HepG2 (cell line): ENCODE results near the gene DNASE2B. TPM values are rescaled to one million over a fixed set of nuclear protein-coding genes. Genes with fewer than 3 reads are reported as not detected.

Experiments used
- ATAC-seq: fragments of 200-7000 bp; cut with Tn5 transposase; 3 replicates; pipeline ENCODE4 v1.9.1; 2020; ENCODE audit warnings: mild to moderate bottlenecking, moderate library complexity
- BruUV-seq: library from RNA; stranded (reverse); fragments of 400-500 nt; replicated peaks from 2 replicates; lab custom pipeline; 2021; lab: Mats Ljungman, UMichigan
- CTCF ChIA-PET: fragments of 300-600 bp; formaldehyde crosslinking; extraction: SDS; loops from one replicate; lab custom pipeline; 2021; ENCODE audit warnings: low total read pairs, inconsistent platforms, low intra/inter-chr PET ratio; lab: Yijun Ruan, JAX
- POLR2A ChIA-PET: fragments of 350-600 bp; sonication (Branson Sonifier 250); formaldehyde crosslinking; loops from one replicate; lab custom pipeline; 2020; ENCODE audit warnings: antibody characterized with exemption, inconsistent platforms; lab: Yijun Ruan, JAX
- DNase-seq: peaks from one replicate; pipeline ENCODE4 v3.0.0-alpha.2; 2015; ENCODE audit warnings: low spot score
- FAIRE-seq: peaks from 3 replicates; lab custom pipeline; 2011; peaks lifted over from hg19 to GRCh38; lab: Jason Lieb, UNC
- H2AFZ ChIP-seq: one replicate; pipeline ENCODE4 v1.6.1; 2011; ENCODE audit warnings: low read length, inconsistent platforms
- H3K27ac ChIP-seq: fragments of 300-600 bp; 3 replicates; pipeline ENCODE4 v1.8.0; 2011; ENCODE audit warnings: mixed run types, mild to moderate bottlenecking, mixed read lengths, low read length, inconsistent platforms; ENCODE audit not compliant: insufficient read depth; ENCODE audit errors: extremely low read length
- H3K27me3 ChIP-seq, 2 experiments: fragments of 200-600 bp in 1 of 2; 2 replicates in 1 of 2; 3 replicates in 1 of 2; pipeline versions ENCODE4 v1.6.0 to v1.8.0; 2011; ENCODE audit warnings: low read length in 2 of 2, mild to moderate bottlenecking in 2 of 2, moderate library complexity in 2 of 2, inconsistent platforms in 1 of 2; ENCODE audit not compliant: insufficient read depth in 2 of 2, control insufficient read depth in 1 of 2
- H3K36me3 ChIP-seq, 2 experiments: fragments of 200-600 bp in 1 of 2; replicated peaks in 1 of 2; 2 replicates in 1 of 2; 3 replicates in 1 of 2; pipeline versions ENCODE4 v1.5.1 to v1.8.0; 2011; ENCODE audit warnings: low read length in 2 of 2, inconsistent platforms in 1 of 2; ENCODE audit not compliant: insufficient read depth in 2 of 2, control insufficient read depth in 1 of 2
- H3K4me1 ChIP-seq: 2 replicates; pipeline ENCODE4 v1.5.1; 2012; ENCODE audit warnings: low read length, inconsistent platforms; ENCODE audit not compliant: insufficient read depth
- H3K4me2 ChIP-seq: 2 replicates; pipeline ENCODE4 v1.6.0; 2011; ENCODE audit warnings: low read depth, low read length, inconsistent platforms
- H3K4me3 ChIP-seq, 3 experiments: fragments of 200-600 bp in 1 of 3; sonication (generic), shearing (Covaris generic) in 1 of 3; replicated peaks in 1 of 3; 2 replicates each; pipeline ENCODE4 v1.5.1; 2011 to 2016; ENCODE audit warnings: low read length in 3 of 3, inconsistent platforms in 2 of 3, low read depth in 2 of 3, mild to moderate bottlenecking in 2 of 3, control low read depth in 1 of 3, mixed read lengths in 1 of 3; ENCODE audit not compliant: insufficient read depth in 1 of 3
- H3K79me2 ChIP-seq: one replicate; pipeline ENCODE4 v1.6.1; 2011; ENCODE audit warnings: low read length, inconsistent platforms; ENCODE audit not compliant: insufficient read depth
- H3K9ac ChIP-seq: 2 replicates; pipeline ENCODE4 v1.6.0; 2011; ENCODE audit warnings: mild to moderate bottlenecking, low read depth, low read length, inconsistent platforms; ENCODE audit not compliant: insufficient read depth
- H3K9me3 ChIP-seq: 2 replicates; pipeline ENCODE4 v1.5.1; 2012; ENCODE audit warnings: mild to moderate bottlenecking, low read length
- H4K20me1 ChIP-seq: 2 replicates; pipeline ENCODE4 v1.6.0; 2011; ENCODE audit warnings: inconsistent platforms, mild to moderate bottlenecking, low read length, moderate library complexity; ENCODE audit not compliant: insufficient read depth
- BATF2 ChIP-seq: sonication (generic); formaldehyde crosslinking; IDR thresholded peaks from 2 replicates; pipeline ENCODE4 v1.8.0; 2022; ENCODE audit warnings: mild to moderate bottlenecking, missing genetic modification reagents, moderate library complexity
- CERS6 ChIP-seq: sonication (generic); formaldehyde crosslinking; IDR thresholded peaks from 2 replicates; pipeline ENCODE4 v1.5.0; 2020; ENCODE audit warnings: missing genetic modification reagents
- HMGA1 ChIP-seq: sonication (generic); formaldehyde crosslinking; conservative IDR thresholded peaks from 2 replicates; pipeline ENCODE4 v1.4.0; 2020; ENCODE audit warnings: missing genetic modification reagents
- JUNB ChIP-seq: sonication (generic); formaldehyde crosslinking; IDR thresholded peaks from 2 replicates; pipeline ENCODE4 v1.8.0; 2022; ENCODE audit warnings: missing genetic modification reagents, mild to moderate bottlenecking, borderline replicate concordance
- MAF1 ChIP-seq: sonication (generic); formaldehyde crosslinking; IDR thresholded peaks from 2 replicates; pipeline ENCODE4 v1.5.0; 2020; ENCODE audit warnings: missing genetic modification reagents, borderline replicate concordance
- NONO ChIP-seq, 2 experiments: fragments of 450-650 bp in 1 of 2; sonication (generic) in 1 of 2; formaldehyde crosslinking in 1 of 2; IDR thresholded peaks in 1 of 2; conservative IDR thresholded peaks in 1 of 2; 2 replicates each; pipeline versions ENCODE4 v1.6.1 to v1.8.0; 2017 to 2022; ENCODE audit warnings: mild to moderate bottlenecking in 1 of 2, missing genetic modification reagents in 1 of 2, moderate library complexity in 1 of 2
- ONECUT2 ChIP-seq: sonication (generic); formaldehyde crosslinking; IDR thresholded peaks from 2 replicates; pipeline ENCODE4 v1.4.0; 2020; ENCODE audit warnings: missing genetic modification reagents
- PRMT3 ChIP-seq: sonication (generic); formaldehyde crosslinking; IDR thresholded peaks from 2 replicates; pipeline ENCODE4 v1.8.1; 2022; ENCODE audit warnings: low read depth, mild to moderate bottlenecking, moderate library complexity, missing genetic modification reagents, borderline replicate concordance
- RCOR2 ChIP-seq: IDR thresholded peaks from 2 replicates; pipeline ENCODE4 v1.6.1; 2016; ENCODE audit warnings: missing biosample characterization, missing genetic modification reagents
- TEAD2 ChIP-seq: sonication (generic); formaldehyde crosslinking; IDR thresholded peaks from 2 replicates; pipeline ENCODE4 v1.9.0; 2021; ENCODE audit warnings: missing genetic modification reagents
- ZBTB34 ChIP-seq: sonication (generic); formaldehyde crosslinking; IDR thresholded peaks from 2 replicates; pipeline ENCODE4 v1.8.0; 2022; ENCODE audit warnings: mild to moderate bottlenecking, missing genetic modification reagents
- ZFP82 ChIP-seq: sonication (generic); formaldehyde crosslinking; IDR thresholded peaks from 2 replicates; pipeline ENCODE4 v1.5.1; 2020; ENCODE audit warnings: mild to moderate bottlenecking, missing genetic modification reagents, borderline replicate concordance
- ZNF276 ChIP-seq: sonication (generic); formaldehyde crosslinking; IDR thresholded peaks from 2 replicates; pipeline ENCODE4 v1.4.0; 2020; ENCODE audit warnings: mild to moderate bottlenecking, low read depth, missing genetic modification reagents
- ZNF343 ChIP-seq: sonication (generic); formaldehyde crosslinking; IDR thresholded peaks from 2 replicates; pipeline ENCODE4 v1.4.0; 2020; ENCODE audit warnings: mild to moderate bottlenecking, missing genetic modification reagents
- ZNF879 ChIP-seq: sonication (generic); formaldehyde crosslinking; IDR thresholded peaks from 2 replicates; pipeline ENCODE4 v1.8.1; 2023; ENCODE audit warnings: missing genetic modification reagents
- WGBS: methylation state at CpG from one replicate; pipeline ENCODE4 v1.1.6; 2017; ENCODE audit warnings: low lambda C conversion rate; 5-methylcytosine and 5-hydroxymethylcytosine counted together
- in situ Hi-C: cut with HindIII; loops from 2 replicates; pipeline ENCODE4 v1.10.0; 2017; ENCODE audit warnings: low pct_unique_long_range_greater_than_20kb; ENCODE audit not compliant: extremely low pct_ligation_motif_present
- intact Hi-C: fragments of 100-400 bp; cut with micrococcal nuclease; formaldehyde crosslinking; loops from one replicate; pipeline ENCODE4 v1.10.0; 2022; ENCODE audit not compliant: unreplicated experiment
- polyA plus RNA-seq, 8 experiments: library from polyadenylated mRNA; depleted of rRNA in 3 of 8; stranded (reverse) in 7 of 8; unstranded in 1 of 8; fragments of >200 nt; fragmentation: Illumina TruSeq in 4 of 8; extraction: Trizol in 4 of 8; gene quantifications; 2 replicates each; pipeline versions ENCODE4 v1.2.1 to v1.2.3, GENCODE V29; 2011 to 2016; ENCODE audit warnings: low read depth in 4 of 8, missing spikeins in 1 of 8, mixed read lengths in 1 of 8; ENCODE audit not compliant: insufficient read depth in 1 of 8
- total RNA-seq, 5 experiments: library from RNA; depleted of rRNA; stranded (reverse); fragments of >200 nt; fragmentation: Illumina TruSeq; extraction: Trizol; gene quantifications; 2 replicates each; pipeline ENCODE4 v1.2.3, GENCODE V29; 2016; ENCODE audit warnings: low read depth in 1 of 5

Gene DNASE2B
- total and polyA plus RNA-seq, 2 of the 13 experiments (the other 11 are each of a cell fraction or from before 2014, with no cell fraction given) = not detected

- no peak overlapping the region for H3K9ac ChIP-seq
- FAIRE-seq (no peak), DNase-seq (no peak)
- BruUV-seq = no TSS peak
- H3K4me1 ChIP-seq = no peaks in the 10 kb centered on the region
- POLR2A ChIA-PET = no interaction called here
- H3K9me3 ChIP-seq = no peaks in the 10 kb centered on the region
- intact Hi-C loops (no loop called here), in situ Hi-C loops (loop anchor here (10.0 kb wide), 1 partner anchor 493 kb away; no protein-coding TSS in a partner anchor)
- no peaks in the 10 kb centered on the region for H3K79me2 ChIP-seq
- CTCF ChIA-PET = no interaction called here
- no peaks in the 10 kb centered on the region for H4K20me1 ChIP-seq
- H3K36me3 ChIP-seq = no peaks in the 10 kb centered on the region
- H3K4me2 ChIP-seq = no peak overlapping the region
- H3K27ac ChIP-seq = no peak overlapping the region
- TF ChIP-seq ZNF276 (CRISPR knock-in tag) (no peak), TEAD2 (CRISPR knock-in tag) (no peak), RCOR2 (no peak), MAF1 (CRISPR knock-in tag) (no peak), ONECUT2 (no peak), JUNB (CRISPR knock-in tag) (no peak), ZNF879 (no peak), BATF2 (CRISPR knock-in tag) (no peak), PRMT3 (CRISPR knock-in tag) (no peak), ZBTB34 (CRISPR knock-in tag) (no peak), CERS6 (CRISPR knock-in tag) (no peak), ZNF343 (no peak), NONO (IDR thresholded peaks at IDR 0.05) (no peak), NONO (CRISPR knock-in tag; conservative IDR thresholded peaks at IDR 0.05) (no peak), HMGA1 (CRISPR knock-in tag) (no peak), ZFP82 (no peak)
- TF ChIP-seq, all 625 proteins: peak for 0
- Histone ChIP-seq H2AFZ (no peak overlapping the region), H3K27me3 (no peaks in the 10 kb centered on the region; a peak in 1 of 5 replicates), H3K4me3 (no peak overlapping the region)
- no peak for ATAC-seq
- 7% methylated on average over 6 of the region's 6 CpGs for whole genome bisulfite sequencing
Observed at GRCh38 chr1:84427250-84428188, 29.2 kb downstream of the DNASE2B start.
